SU-DHL-6 (cell line): ENCODE data around the gene ATP8A2.

Experiments used
- H2AFZ ChIP-seq: fragments of 200-600 bp; sonication (generic); 2 replicates; pipeline ENCODE4 v1.6.1; 2014; ENCODE audit warnings: low read depth, mild to moderate bottlenecking, moderate library complexity, mixed read lengths, antibody characterized with exemption, low read length; ENCODE audit not compliant: severe bottlenecking
- H3F3A ChIP-seq: fragments of 200-600 bp; shearing (Covaris generic); 2 replicates; pipeline ENCODE4 v1.6.0; 2016; ENCODE audit warnings: antibody characterized with exemption, mild to moderate bottlenecking; ENCODE audit not compliant: insufficient read depth
- H3K27ac ChIP-seq: fragments of 200-600 bp; sonication (generic); 2 replicates; pipeline ENCODE4 v1.5.1; 2016; ENCODE audit warnings: low read depth, mild to moderate bottlenecking, low read length, moderate library complexity, mixed read lengths
- H3K27me3 ChIP-seq: fragments of 200-600 bp; sonication (generic), shearing (Covaris generic); 2 replicates; pipeline ENCODE4 v1.6.0; 2014; ENCODE audit warnings: mild to moderate bottlenecking, low read length
- H3K36me3 ChIP-seq: fragments of 200-600 bp; sonication (generic); 2 replicates; pipeline ENCODE4 v1.6.1; 2014; ENCODE audit warnings: mild to moderate bottlenecking, low read length, mixed read lengths
- H3K4me2 ChIP-seq: fragments of 300-600, 200-600 bp; shearing (Covaris generic), sonication (generic); 2 replicates; pipeline ENCODE4 v1.6.0; 2014; ENCODE audit warnings: low read length, low read depth, mild to moderate bottlenecking; ENCODE audit not compliant: poor library complexity, severe bottlenecking
- H3K4me3 ChIP-seq: fragments of 200-600 bp; sonication (generic); 2 replicates; pipeline ENCODE4 v1.5.1; 2014; ENCODE audit warnings: antibody characterized with exemption, low read length, mild to moderate bottlenecking, mixed read lengths; ENCODE audit not compliant: insufficient read depth, poor library complexity, severe bottlenecking
- H3K79me2 ChIP-seq: fragments of 200-600 bp; sonication (generic); 2 replicates; pipeline ENCODE4 v1.6.1; 2014; ENCODE audit warnings: mild to moderate bottlenecking, low read length, moderate library complexity; ENCODE audit not compliant: insufficient read depth
- H3K9ac ChIP-seq: fragments of 200-600 bp; sonication (generic); 2 replicates; pipeline ENCODE4 v1.7.0; 2014; ENCODE audit warnings: mild to moderate bottlenecking, low read length
- H3K9me2 ChIP-seq: fragments of 200-600 bp; sonication (generic); replicated peaks from 2 replicates; pipeline ENCODE4 v1.6.1; 2014; ENCODE audit warnings: low read length; ENCODE audit not compliant: insufficient read depth
- H3K9me3 ChIP-seq: fragments of 200-600 bp; sonication (generic); 2 replicates; pipeline ENCODE4 v1.6.1; 2014; ENCODE audit warnings: low read length, mixed read lengths; ENCODE audit not compliant: insufficient read depth
- H4K20me1 ChIP-seq: fragments of 200-600 bp; sonication (generic); 2 replicates; pipeline ENCODE4 v1.6.1; 2014; ENCODE audit warnings: low read depth, mild to moderate bottlenecking, antibody characterized with exemption, low read length, moderate library complexity, mixed read lengths
- EZH2phosphoT487 ChIP-seq: fragments of 200-600 bp; sonication (generic), shearing (Covaris generic); conservative IDR thresholded peaks from 2 replicates; pipeline ENCODE4 v1.6.1; 2018; ENCODE audit warnings: mild to moderate bottlenecking, antibody characterized with exemption, low read length, moderate library complexity, mixed read lengths
- TF ChIP-seq, protein P1 (sequence below): fragments of 200-600 bp; sonication (generic); IDR thresholded peaks from one replicate; pipeline ENCODE4 v1.5.1; 2017; ENCODE audit warnings: antibody characterized with exemption, mild to moderate bottlenecking, low read length, moderate library complexity; ENCODE audit not compliant: insufficient read depth, poor library complexity, severe bottlenecking

Gene ATP8A2

GRCh38 chr13:25806264-25806974 is 434.6 kb downstream of the ATP8A2 start:
- H3K4me3 ChIP-seq, result no peak overlapping the region
- H3K9ac ChIP-seq, result no peak overlapping the region
- H3F3A ChIP-seq, result no peaks in the 10 kb centered on the region
- H3K4me2 ChIP-seq, result no peak overlapping the region
- TF ChIP-seq, protein P1, sequence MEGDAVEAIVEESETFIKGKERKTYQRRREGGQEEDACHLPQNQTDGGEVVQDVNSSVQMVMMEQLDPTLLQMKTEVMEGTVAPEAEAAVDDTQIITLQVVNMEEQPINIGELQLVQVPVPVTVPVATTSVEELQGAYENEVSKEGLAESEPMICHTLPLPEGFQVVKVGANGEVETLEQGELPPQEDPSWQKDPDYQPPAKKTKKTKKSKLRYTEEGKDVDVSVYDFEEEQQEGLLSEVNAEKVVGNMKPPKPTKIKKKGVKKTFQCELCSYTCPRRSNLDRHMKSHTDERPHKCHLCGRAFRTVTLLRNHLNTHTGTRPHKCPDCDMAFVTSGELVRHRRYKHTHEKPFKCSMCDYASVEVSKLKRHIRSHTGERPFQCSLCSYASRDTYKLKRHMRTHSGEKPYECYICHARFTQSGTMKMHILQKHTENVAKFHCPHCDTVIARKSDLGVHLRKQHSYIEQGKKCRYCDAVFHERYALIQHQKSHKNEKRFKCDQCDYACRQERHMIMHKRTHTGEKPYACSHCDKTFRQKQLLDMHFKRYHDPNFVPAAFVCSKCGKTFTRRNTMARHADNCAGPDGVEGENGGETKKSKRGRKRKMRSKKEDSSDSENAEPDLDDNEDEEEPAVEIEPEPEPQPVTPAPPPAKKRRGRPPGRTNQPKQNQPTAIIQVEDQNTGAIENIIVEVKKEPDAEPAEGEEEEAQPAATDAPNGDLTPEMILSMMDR, result no peak
- TF ChIP-seq EZH2phosphoT487, result no peak
- no peaks in the 10 kb centered on the region for H3K36me3 ChIP-seq
- H3K27me3 ChIP-seq, result no peaks in the 10 kb centered on the region
- no peaks in the 10 kb centered on the region for H3K9me2 ChIP-seq
- H4K20me1 ChIP-seq, result no peaks in the 10 kb centered on the region
- H2AFZ ChIP-seq, result no peak overlapping the region
- peaks cover under 1% of the 10 kb centered on the region; the same call in 1 of the 2 replicates for H3K9me3 ChIP-seq
- no peak overlapping the region for H3K27ac ChIP-seq
- H3K79me2 ChIP-seq, result no peaks in the 10 kb centered on the region

DNA sequence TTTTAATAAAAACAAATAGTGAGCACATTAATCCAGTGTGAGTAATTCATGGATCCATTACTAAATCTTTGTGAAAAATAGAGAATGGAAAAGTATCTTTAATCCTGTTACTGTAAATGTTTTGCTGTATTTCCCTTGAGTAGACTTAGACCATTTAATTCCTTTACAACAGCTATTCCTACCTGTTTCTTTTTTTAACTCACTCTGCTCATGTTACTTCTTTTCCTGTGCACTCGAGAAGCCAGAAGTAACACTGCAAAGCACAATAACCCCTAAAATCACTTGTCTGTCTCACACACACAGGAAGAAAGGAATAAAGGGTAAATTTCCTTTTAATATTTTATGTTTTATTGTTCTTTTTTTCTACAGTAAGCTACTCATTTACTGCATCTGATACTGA is 435.8 kb downstream of the ATP8A2 start:
- H3K36me3 ChIP-seq, result no peaks in the 10 kb centered on the region
- H3K4me3 ChIP-seq, result no peak overlapping the region
- H3K9ac ChIP-seq, result no peak overlapping the region
- no peaks in the 10 kb centered on the region for H3F3A ChIP-seq
- H3K27ac ChIP-seq, result no peak overlapping the region
- no peaks in the 10 kb centered on the region for H3K79me2 ChIP-seq
- no peaks in the 10 kb centered on the region for H3K9me2 ChIP-seq
- TF ChIP-seq, protein P1, result no peak
- no peak for TF ChIP-seq EZH2phosphoT487
- no peak overlapping the region for H2AFZ ChIP-seq
- no peaks in the 10 kb centered on the region for H4K20me1 ChIP-seq
- H3K27me3 ChIP-seq, result no peaks in the 10 kb centered on the region
- H3K9me3 ChIP-seq, result peaks cover 9% of the 10 kb centered on the region; the same call in 1 of the 2 replicates
- H3K4me2 ChIP-seq, result no peak overlapping the region

DNA sequence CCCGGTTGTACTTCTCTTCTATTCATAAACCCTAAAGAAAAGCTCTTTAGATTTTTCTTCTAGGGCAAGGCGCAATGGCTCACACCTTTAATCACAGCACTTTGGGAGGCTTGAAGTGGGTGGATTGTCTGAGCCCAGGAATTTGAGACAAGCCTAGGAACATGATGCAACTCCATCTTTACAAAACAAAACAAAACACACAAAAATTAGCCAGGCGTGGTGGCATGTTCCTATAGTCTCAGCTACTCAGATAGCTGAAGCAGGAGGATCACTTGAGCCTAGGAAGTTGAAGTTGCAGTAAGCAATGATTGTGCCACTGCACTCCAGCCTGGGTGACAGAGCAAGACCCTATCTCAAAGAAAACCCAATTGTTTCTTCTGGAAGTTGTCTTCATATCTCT is 439.7 kb downstream of the ATP8A2 start:
- no peak for TF ChIP-seq EZH2phosphoT487
- TF ChIP-seq, protein P1, result no peak
- Histone ChIP-seq H3F3A (no peaks in the 10 kb centered on the region), H2AFZ (no peak overlapping the region), H3K9me3 (peaks cover 9% of the 10 kb centered on the region; the same call in 1 of the 2 replicates), H3K9me2 (no peaks in the 10 kb centered on the region), H3K79me2 (no peaks in the 10 kb centered on the region), H3K27me3 (no peaks in the 10 kb centered on the region), H4K20me1 (no peaks in the 10 kb centered on the region), H3K4me3 (no peak overlapping the region), H3K4me2 (no peak overlapping the region), H3K36me3 (no peaks in the 10 kb centered on the region), H3K27ac (no peak overlapping the region), H3K9ac (no peak overlapping the region)
